NCI-H2196 (cell line): ENCODE measurements around the gene EMSY.

Source experiments
- DNase-seq: peaks from one replicate; lab custom pipeline; 2025; ENCODE audit not compliant: unreplicated experiment; lab: John Stamatoyannopoulos, UW

Gene EMSY

DNA sequence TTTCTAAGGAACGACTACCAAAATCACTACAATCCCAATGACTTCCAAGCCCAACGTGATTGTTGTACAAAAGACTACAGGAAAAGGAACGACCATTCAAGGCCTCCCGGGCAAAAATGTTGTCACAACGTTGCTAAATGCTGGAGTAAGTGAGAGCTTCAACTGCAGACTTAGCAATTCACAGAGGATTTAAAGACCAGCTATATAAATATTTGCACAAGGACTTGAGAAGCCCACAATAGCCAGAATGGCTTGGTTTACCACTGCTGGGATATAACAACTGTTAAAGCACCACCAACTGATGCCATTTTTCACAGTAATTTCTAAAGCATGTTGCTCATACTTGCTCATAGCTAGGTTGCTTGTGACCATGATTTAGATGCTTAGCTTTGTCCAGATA is 78.3 kb downstream of the EMSY start:
- peak; percentile 9 for DNase-seq

DNA sequence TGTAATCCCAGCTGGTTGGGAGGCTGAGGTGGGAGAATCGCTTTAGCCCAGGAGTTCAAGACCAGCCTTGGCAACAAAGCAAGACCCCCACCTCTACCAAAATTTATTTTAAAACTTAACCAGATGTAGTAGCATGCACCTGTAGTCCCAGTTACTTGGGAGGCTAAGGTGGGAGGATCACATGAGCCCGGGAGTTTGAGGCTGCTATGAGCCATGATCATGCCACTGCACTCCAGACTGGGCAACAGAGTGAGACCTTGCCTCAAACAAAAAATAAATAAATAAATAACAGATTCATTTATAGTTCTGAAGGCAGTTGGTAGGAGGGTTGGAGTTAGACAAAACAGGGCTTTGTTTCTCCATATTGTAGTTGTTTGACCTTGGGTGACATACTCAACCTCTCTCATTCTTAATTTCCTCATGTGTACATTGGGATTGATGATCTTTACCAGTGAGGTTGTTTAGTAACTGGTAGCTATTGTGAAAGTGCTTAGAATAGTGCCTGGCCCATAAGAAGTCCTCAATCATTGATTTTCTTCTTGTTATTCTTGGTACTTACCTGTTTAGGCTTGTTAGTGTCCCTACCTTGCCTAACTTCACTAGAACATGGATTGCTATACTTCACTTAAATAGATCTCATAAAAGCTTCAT is 79.1 kb downstream of the EMSY start:
- no peak for DNase-seq

DNA sequence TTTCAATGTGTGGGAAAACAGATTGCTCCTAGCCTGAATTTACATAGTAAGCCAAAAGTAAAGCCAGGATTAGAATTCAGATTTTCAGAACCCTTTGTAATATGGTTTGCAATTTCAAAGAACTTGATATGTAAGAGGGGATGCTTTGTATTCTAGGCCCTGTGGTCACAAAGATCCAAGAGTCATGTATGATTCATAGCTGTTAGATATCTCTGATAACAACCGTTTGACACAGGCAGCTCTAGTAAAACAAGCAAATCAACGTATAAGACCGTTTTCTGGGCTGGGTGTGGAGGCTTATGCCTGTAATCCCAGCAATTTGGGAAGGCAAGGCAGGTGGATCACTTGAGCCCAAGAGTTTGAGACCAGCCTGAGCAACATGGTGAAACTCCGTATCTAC is 79.6 kb downstream of the EMSY start:
- no peak for DNase-seq

DNA sequence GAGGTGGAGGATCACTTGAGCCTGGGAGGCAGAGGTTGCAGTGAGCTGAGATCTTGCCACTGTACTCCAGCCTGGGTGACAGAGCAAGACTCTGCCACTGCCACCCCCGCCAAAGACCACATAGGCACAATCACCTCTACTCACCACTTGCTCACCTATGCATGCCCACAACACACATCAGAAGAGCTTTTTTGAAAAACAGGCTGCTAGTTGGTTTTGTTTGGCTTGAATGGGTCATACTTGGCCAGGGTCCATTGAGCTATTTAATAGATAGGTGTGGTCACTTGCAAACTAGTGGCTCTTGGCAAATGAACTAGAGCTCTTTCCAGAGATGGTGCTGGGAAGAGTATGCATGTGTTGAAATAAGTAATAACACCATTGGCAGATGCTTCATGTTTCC is 80.1 kb downstream of the EMSY start:
- peak; percentile 78 for DNase-seq

DNA sequence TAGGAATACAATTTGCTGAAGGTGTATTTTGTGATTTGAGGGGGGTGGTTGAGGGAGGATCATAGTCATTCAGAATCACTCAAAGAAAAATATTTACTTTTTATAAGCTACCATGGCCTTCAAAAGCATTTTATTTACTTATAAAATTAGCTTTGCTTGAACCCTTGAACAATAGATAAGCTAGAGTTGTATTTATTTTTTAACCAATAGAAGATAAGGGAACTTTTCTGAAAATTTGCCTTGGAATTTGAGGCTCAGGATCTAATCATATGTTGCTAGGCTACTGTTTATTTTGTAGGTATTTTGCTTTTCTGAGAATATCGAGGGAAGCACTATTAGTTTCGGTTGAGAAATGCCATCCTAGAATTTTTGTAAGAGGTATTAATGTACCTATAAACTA is 82.1 kb downstream of the EMSY start:
- DNase-seq, result no peak

DNA sequence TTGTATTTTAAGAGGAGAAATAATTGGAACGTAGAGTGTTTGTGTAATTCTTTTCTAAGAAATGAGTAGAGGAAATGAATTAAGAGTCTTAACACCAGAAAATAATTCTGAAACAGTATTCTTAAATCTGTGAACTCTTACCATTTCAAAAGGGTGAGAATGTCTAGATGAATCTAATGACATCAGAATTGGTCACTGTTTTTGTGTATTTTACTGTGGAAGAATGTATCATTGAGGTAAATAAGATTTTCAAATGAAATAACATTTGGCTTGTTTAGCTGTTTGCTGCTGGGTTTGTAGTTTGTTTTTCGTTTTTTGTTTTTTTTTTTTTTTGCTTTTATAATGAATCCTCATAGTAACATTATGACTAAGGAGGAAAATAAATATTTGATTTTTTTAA is 97.6 kb downstream of the EMSY start:
- DNase-seq, result no peak

DNA sequence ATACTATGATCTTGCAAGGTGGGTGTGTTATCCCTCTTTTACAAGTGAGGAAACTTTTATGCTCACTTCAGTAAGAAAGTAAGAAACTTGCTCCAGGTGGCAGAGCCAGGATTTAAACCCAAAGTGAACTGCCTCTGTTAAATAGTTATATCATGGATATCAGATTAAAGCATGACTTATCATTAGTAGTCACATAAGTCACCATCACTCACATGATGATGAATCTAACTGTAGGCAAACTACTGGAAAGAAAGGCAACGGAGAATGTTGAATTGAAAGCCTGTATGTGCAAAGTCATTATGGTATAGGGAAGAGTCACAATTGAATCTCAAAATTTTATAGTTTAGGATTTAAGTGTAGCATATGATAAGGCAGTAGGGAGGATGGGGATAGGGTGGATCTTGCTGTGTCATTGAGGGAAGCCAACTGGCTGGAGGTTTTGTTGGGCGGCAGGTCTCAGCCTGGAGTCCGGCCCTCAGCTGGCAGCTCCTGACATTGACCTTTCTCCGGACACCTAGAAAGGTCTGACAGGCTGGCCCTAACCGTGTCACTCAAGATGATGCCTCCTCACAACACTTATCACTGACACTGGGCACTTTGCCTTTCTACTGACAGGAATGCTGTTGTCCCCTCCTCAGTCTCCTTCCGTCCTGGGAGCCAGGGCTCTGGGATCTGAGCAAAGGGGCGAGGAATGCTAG is 98.3 kb downstream of the EMSY start:
- no peak for DNase-seq

DNA sequence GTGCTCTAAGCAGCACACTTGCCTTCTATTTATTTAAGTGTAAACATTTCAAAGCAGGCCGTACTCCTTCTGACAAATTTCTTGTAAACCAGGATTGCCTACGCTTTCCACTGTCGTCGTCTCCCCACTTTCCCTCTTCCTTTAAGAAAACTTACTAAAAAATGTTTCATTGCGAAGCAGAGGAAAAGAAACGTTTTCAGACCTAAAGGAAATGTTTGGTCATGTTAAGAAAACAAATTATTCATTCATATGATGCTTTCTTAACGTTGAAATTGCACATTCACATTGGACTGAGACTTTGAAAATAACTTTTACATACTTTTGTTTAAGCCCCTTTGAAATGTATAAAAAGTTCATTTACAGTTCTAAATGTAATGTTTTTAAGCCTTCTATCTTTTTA is 106.0 kb downstream of the EMSY start:
- no peak for DNase-seq

DNA sequence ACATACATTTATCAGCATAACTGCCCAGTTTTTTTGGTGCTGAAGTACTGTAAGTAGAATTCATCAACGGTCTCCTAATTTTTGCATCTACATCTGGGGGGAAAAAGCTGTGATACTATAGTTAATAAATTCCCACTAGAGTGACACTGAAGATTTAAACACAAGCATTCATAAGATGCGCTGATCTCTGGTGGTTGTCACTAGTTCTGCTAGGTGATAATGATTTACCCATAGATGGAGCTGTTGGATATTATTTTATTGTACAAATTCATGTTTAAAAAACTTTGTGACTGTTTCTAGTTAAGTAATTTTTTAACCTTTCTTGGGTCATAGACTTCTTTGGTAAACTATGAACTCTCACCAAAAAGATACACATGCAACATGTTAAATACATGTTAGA is 106.6 kb downstream of the EMSY start:
- no peak for DNase-seq

DNA sequence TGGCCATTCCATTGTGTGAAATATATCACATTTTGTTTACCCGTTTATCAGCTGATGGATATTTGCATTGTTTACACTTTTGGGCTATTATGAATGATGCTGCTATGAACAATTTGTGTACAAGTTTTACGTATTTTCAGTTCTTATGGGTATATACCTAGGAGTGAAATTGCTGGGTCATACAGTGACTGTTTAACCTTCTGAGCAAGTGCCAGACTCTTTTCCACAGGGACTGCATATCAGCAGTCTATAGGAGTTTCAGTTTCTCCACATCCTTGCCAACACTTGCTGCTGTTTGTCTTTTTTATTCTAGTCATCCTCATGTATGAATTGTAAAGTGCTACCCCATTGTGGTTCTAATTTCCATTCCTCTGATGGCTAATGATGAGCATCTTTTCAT is 108.2 kb downstream of the EMSY start:
- no peak for DNase-seq

DNA sequence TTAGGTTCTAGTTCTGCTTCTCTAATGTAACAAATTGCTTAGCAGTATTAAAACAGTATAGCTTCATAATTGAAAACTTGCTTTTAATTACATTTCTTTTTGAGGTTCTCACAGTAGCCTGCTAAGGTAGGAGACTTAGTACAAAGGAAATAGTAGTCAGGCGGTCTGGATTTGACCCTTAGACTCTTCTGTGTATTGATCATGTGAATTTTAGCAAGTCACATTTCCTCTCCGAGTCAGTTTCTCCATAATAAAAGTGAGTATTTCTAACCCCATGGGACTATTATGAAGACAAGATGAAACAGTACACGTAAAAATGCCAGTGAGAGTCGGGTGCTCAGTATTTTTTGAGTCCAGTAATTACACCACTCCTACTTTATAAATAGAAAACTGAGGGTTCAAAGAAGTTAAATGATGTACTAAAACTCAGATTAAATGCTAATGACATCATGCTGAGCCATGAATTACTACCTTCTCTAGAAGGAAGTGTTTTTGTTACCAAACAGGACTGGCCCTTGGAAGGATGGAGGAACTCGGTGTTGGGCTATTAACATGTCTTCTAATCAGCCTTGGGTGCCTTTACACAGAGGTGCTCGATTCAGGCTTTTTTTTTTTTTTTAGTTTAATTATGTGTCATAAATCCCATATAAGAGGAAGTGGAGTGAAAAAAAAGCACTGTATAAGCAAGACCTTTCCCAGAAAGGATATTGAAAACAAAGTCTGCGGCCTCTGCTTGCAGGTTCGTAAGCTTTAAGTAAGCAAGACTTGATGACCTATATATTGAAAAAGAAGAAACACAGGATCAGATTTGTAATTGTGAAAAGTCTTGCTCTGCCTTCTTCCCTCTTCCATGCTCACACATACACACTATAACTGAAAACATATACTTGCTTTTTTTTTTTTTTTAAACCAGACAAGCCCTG is 109.0 kb downstream of the EMSY start:
- no peak for DNase-seq

DNA sequence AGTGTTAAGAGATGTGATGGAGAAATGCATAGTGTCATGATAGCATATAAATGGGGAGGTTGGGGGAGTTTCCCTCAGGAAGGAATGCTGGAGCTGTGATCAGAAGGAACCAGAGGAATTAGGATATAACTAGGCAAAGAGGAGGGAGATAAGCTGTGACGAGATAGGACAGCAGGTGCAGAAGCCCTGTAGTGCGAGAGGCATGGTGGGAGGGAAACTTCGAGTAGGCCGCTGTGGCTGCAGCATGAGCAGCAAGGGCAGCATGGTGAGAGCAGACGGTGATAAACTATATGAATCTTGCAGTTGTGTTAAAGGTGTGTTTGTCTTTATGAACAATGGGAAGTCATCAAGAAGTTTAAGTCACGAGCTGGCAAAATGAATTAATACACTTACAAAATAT is 109.9 kb downstream of the EMSY start:
- DNase-seq, result no peak

DNA sequence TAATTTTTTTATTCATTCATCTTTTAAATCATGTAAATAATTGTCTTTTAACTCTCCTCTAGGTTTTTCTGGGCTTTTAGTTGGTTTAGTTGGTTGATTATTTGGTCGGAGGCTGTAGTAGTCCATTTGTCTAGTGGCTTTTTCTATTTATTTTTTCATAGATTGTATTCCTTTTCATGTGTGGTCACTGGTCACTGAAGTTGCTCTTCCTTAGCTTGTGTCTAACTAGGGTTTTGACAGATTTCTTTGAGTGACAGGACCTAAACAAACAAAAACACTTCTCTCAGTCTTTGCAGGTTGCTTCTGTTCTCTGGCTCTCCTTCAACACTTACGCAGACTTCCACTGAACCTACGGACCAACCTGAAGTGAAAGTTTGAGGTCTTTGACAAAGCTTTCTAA is 112.6 kb downstream of the EMSY start:
- no peak for DNase-seq

DNA sequence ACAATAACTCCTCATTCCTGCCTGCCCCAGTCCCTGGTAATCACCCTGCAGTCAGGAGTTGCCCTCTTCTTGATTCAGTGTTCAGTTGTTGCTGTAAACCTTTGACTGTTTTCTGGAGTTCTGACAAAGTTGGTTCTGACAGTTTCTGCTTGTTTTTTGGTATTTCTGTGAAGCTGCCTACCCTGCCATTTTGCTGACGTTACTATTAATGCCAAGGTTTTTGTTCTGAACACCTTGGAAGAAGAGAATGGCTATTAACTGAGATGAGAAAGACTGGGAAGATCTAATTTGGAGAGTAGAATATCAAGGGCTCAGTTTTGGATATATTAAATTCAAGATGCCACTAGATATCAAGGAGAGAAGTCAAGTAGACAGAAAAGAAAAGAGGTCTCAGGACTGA is 113.7 kb downstream of the EMSY start:
- no peak for DNase-seq

DNA sequence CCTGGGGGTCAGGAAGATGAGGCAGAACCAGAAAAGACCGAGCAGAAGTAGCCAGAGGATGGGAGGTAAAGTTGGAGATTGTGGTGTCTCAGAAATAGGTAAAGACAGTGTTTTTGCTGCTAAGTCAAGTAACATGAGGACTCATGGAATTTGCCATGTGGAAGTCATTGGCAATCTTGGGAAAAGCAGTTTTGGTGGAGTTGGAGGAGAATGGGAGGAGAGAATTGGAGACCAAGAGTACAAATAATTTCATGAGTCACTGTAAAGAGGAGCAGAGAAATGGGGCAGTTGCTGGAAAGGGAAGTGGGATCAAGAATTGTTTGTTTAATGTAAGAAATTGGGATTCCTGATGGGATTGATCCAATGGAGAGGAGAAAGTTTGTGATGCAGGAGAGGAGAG is 114.1 kb downstream of the EMSY start:
- no peak for DNase-seq

DNA sequence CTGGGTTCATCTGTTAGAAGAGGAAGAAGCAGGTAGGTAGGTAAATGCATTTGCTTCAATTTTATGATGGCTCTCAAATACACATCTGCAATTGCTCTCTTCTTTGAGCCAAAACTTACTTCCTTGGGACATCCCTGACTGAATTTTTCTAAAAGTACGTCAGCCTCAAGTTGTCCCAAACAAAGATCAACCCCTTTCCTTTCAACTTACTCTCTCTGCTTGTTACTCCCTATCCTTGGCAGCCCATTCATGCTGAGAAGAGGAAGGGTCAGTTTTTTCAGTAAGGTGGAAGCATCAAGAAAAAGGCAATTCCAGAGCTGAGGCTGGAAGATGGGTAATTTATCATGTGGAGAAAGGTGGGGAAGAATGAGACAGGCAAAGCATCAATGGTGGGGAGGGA is 114.5 kb downstream of the EMSY start:
- DNase-seq, result no peak

DNA sequence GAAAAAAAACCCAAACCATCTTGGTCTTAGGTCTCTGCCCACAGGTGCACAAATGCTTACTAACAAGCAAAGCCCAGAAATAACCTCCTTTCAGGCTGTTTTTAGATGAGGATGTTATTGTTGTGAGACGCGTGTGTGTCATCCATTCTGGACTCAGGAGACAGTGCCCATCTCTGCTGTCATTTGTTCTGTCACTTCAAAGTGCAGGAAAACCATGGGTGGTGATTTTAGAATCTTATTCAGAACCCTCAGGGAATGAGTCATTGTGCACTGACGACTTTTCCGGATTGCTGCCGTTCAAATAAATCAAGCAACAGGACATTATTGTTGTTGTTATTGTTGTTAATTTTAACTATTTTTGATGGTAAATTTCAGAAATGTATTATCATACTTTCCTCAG is 115.4 kb downstream of the EMSY start:
- no peak for DNase-seq

DNA sequence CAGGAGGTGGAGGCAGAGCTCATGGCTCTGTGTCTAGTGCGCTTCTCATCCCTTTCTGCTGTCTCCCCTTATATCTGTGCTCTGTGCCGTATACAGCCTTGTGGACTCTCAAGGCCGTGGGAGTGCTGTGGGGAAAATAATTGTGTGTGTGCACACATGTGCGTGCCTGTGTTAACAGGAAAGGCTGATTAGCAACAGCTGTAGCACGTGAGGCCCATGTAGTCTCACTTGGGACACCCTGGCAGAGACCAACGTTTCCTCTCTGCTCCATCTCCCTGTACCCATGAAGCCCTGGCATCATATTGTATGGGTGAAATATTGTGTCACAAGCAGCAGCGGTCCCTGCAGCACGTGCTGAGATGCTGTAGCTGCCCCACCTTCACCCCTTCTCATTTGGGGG is 116.4 kb downstream of the EMSY start:
- no peak for DNase-seq

DNA sequence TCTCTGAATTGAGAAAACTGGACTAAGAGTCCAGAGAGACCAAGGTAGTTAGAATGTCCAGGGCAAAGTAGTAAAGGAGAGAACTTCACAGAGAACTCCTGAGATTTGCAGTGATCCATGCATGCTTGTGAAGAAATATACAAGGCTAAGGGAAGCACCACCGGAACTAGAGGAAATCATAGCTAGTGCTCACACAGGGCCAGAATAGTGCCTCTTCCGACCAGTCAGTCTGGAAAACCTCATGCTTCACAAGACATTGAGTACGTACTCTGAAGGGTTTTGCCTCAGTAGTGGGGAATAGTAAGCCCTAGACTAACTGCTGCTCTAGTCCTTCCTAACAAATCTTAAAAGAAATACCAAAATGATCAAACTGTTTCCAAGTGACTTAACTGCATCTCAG is 117.7 kb downstream of the EMSY start:
- no peak for DNase-seq

DNA sequence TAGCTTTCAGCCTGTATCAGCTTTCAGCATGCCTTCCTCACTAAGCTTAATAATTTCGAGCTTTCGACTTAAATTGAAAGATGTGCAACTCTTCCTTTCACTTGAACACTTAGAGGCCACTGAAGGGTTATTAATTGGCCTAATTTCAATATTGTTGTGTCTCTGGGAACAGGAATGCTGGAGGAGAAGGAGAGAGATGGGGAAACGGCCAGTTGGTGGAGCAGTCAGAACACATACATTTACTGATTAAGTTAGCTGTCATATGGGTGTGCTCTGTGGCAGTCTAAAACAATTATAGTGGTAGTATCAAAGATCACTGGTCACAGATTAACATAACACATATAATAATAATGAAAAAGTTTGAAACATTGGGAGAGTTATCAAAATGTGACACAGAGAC is 119.5 kb downstream of the EMSY start:
- DNase-seq, result no peak

DNA sequence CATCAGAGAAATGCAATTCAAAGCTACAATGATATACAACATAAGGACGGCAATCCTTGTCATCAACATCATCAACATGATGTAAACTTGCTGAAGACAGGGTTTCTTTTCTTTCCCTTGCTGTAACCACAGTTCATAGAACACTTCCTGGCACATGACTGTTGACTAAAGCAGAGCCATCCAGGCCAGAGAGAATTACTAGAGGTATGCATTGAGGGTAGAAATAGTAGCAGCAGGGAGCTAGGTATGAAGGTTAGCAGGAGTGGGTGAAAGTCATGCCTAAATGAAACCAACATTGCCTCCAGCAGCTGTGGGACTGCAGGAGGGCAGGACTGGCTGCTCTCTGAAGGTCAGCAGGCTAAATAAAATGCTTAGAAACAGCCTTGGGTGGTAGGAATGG is 122.0 kb downstream of the EMSY start:
- no peak for DNase-seq

DNA sequence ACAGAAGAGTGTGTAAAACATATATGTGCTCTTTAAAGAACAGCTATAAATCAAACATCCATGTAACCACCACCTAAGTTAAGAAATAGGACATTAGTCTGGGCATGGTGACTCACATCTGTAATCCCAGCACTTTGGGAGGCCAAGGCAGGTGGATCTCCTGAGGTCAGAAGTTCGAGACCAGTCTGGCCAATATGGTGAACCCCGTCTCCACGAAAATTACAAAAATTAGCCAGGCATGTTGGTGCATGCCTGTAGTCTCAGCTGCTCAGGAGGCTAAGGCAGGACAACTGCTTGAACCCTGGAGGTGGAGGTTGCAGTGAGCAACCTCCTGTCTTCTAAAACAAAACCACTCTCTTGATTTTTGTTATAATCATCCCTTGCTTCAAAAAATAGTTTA is 122.4 kb downstream of the EMSY start:
- no peak for DNase-seq
